Ishikawa (cell line): ENCODE measurements around the gene VANGL2.

Experiments used
- CREB1 ChIP-seq: IDR thresholded peaks from 2 replicates; pipeline ENCODE4 v1.6.1; 2012; ENCODE audit warnings: low read depth
- EP300 ChIP-seq: IDR thresholded peaks from 2 replicates; pipeline ENCODE4 v1.6.1; 2012; ENCODE audit warnings: borderline replicate concordance
- FOXM1 ChIP-seq: IDR thresholded peaks from 2 replicates; pipeline ENCODE4 v1.6.1; 2012; ENCODE audit warnings: low read depth, borderline replicate concordance
- MAX ChIP-seq: IDR thresholded peaks from 2 replicates; pipeline ENCODE4 v1.6.1; 2012
- RAD21 ChIP-seq: IDR thresholded peaks from 2 replicates; pipeline ENCODE4 v1.6.1; 2012; ENCODE audit warnings: low read depth
- REST ChIP-seq: IDR thresholded peaks from 2 replicates; pipeline ENCODE4 v1.6.1; 2012; ENCODE audit warnings: low read depth, mild to moderate bottlenecking
- TAF1 ChIP-seq: IDR thresholded peaks from 2 replicates; pipeline ENCODE4 v1.6.1; 2012; ENCODE audit warnings: low read depth, mild to moderate bottlenecking
- TCF12 ChIP-seq: IDR thresholded peaks from 2 replicates; pipeline ENCODE4 v1.6.1; 2012; ENCODE audit warnings: low read depth
- YY1 ChIP-seq: IDR thresholded peaks from 2 replicates; pipeline ENCODE4 v1.6.1; 2012; ENCODE audit warnings: low read depth

DNA sequence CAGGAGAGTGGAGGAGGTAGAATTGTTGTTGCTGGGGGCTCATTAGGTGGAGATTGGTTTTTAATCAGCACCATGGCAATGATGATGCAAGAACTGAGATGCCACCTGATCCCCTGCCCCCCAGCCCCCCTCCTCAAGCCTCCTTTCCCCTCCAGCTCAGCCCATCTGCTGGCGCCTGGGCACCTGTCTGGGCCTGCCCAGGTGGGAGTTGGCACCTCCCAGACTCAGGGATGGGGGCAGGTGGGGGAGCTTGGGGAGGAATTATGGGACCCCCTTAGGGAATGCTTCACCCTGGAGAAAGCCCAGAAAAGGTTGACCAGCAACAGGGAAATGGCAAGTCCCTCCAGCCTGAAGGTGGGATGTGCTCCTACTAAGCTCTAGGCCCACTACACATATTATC is 35.0 kb upstream of the VANGL2 start:
- TF ChIP-seq MAX (no peak), FOXM1 (no peak), TAF1 (no peak), EP300 (no peak), YY1 (no peak), REST (no peak), RAD21 (no peak), TCF12 (no peak), CREB1 (no peak)
